Mesenchymal stem cell (in vitro differentiated cells and primary cell): ENCODE measurements around the gene MYLK2.

Experiments
- DNase-seq: peaks from one replicate; pipeline ENCODE4 v3.0.0-alpha.2; 2013
- H2AFZ ChIP-seq: one replicate; pipeline ENCODE4 v1.6.1; 2013; ENCODE audit warnings: low read depth, mild to moderate bottlenecking, control low read depth, inconsistent platforms, low read length, moderate library complexity
- H2AK5ac ChIP-seq: 2 replicates; pipeline ENCODE4 v1.6.1; 2013; ENCODE audit warnings: low read length, moderate library complexity, mild to moderate bottlenecking, inconsistent platforms; ENCODE audit not compliant: severe bottlenecking
- H2BK120ac ChIP-seq: one replicate; pipeline ENCODE4 v1.6.1; 2013; ENCODE audit warnings: low read depth, mild to moderate bottlenecking, inconsistent platforms, low read length, moderate library complexity
- H2BK12ac ChIP-seq, 2 experiments: one replicate each; pipeline ENCODE4 v1.6.1; 2013; ENCODE audit warnings: inconsistent platforms in 2 of 2, low read length in 2 of 2, mild to moderate bottlenecking in 2 of 2, moderate library complexity in 2 of 2, control low read depth in 1 of 2
- H2BK15ac ChIP-seq: one replicate; pipeline ENCODE4 v1.6.1; 2013; ENCODE audit warnings: mild to moderate bottlenecking, low read depth, inconsistent platforms; ENCODE audit not compliant: poor library complexity, severe bottlenecking
- H2BK5ac ChIP-seq: 2 replicates; pipeline ENCODE4 v1.6.1; 2013; ENCODE audit warnings: low read depth, mild to moderate bottlenecking, low read length, control low read depth, inconsistent platforms; ENCODE audit not compliant: poor library complexity, severe bottlenecking
- H3K14ac ChIP-seq, 2 experiments: one replicate each; pipeline ENCODE4 v1.6.1; 2013; ENCODE audit warnings: inconsistent platforms in 2 of 2, low read length in 2 of 2, control low read depth in 1 of 2, mild to moderate bottlenecking in 1 of 2, moderate library complexity in 1 of 2
- H3K18ac ChIP-seq, 2 experiments: one replicate each; pipeline ENCODE4 v1.6.1; 2013; ENCODE audit warnings: inconsistent platforms in 2 of 2, low read length in 2 of 2, control low read depth in 1 of 2, low read depth in 1 of 2, mild to moderate bottlenecking in 1 of 2
- H3K23ac ChIP-seq, 2 experiments: one replicate each; pipeline ENCODE4 v1.6.1; 2013; ENCODE audit warnings: inconsistent platforms in 2 of 2, low read length in 2 of 2, mild to moderate bottlenecking in 2 of 2, moderate library complexity in 2 of 2, control low read depth in 1 of 2
- H3K27ac ChIP-seq: 2 replicates; pipeline ENCODE4 v1.5.1; 2013; ENCODE audit warnings: mild to moderate bottlenecking, moderate library complexity, low read length, control low read depth, inconsistent platforms; ENCODE audit not compliant: poor library complexity, severe bottlenecking
- H3K27me3 ChIP-seq, 2 experiments: 2 replicates each; pipeline versions ENCODE4 v1.6.1 to v1.7.0; 2013; ENCODE audit warnings: low read length in 2 of 2, mild to moderate bottlenecking in 2 of 2, moderate library complexity in 2 of 2, control low read depth in 1 of 2, inconsistent platforms in 1 of 2; ENCODE audit not compliant: control insufficient read depth in 1 of 2, insufficient read depth in 1 of 2
- H3K36me3 ChIP-seq, 2 experiments: 2 replicates each; pipeline versions ENCODE4 v1.6.1 to v1.7.0; 2013; ENCODE audit warnings: low read length in 2 of 2, control low read depth in 1 of 2, inconsistent platforms in 1 of 2, low read depth in 1 of 2, mild to moderate bottlenecking in 1 of 2; ENCODE audit not compliant: insufficient read depth in 2 of 2, control insufficient read depth in 1 of 2
- H3K4ac ChIP-seq, 2 experiments: one replicate each; pipeline ENCODE4 v1.6.1; 2013; ENCODE audit warnings: inconsistent platforms in 2 of 2, low read length in 2 of 2, mild to moderate bottlenecking in 2 of 2, moderate library complexity in 2 of 2, control low read depth in 1 of 2, low read depth in 1 of 2
- H3K4me1 ChIP-seq: 2 replicates; pipeline ENCODE4 v1.6.1; 2013; ENCODE audit warnings: low read depth, low read length, control low read depth; ENCODE audit not compliant: control insufficient read depth, insufficient read depth
- H3K4me2 ChIP-seq: 2 replicates; pipeline ENCODE4 v1.6.1; 2013; ENCODE audit warnings: low read length, mild to moderate bottlenecking, inconsistent platforms; ENCODE audit not compliant: poor library complexity, severe bottlenecking
- H3K4me3 ChIP-seq, 2 experiments: 2 replicates each; pipeline versions ENCODE4 v1.5.1 to v1.7.0; 2013; ENCODE audit warnings: low read length in 2 of 2, mild to moderate bottlenecking in 2 of 2, control low read depth in 1 of 2, low read depth in 1 of 2; ENCODE audit not compliant: insufficient read depth in 1 of 2
- H3K79me1 ChIP-seq: replicated peaks from 2 replicates; pipeline ENCODE4 v1.6.1; 2013; ENCODE audit warnings: mild to moderate bottlenecking, control low read depth, low read length, inconsistent platforms; ENCODE audit not compliant: poor library complexity, severe bottlenecking
- H3K9ac ChIP-seq: 2 replicates; pipeline ENCODE4 v1.7.0; 2013; ENCODE audit warnings: mild to moderate bottlenecking, low read length, moderate library complexity
- H3K9me3 ChIP-seq: 2 replicates; pipeline ENCODE4 v1.7.0; 2013; ENCODE audit warnings: mild to moderate bottlenecking, low read length; ENCODE audit not compliant: control insufficient read depth
- H4K8ac ChIP-seq: one replicate; pipeline ENCODE4 v1.6.1; 2013; ENCODE audit warnings: inconsistent platforms, mild to moderate bottlenecking, low read length, moderate library complexity
- H4K91ac ChIP-seq: one replicate; pipeline ENCODE4 v1.6.1; 2013; ENCODE audit warnings: mild to moderate bottlenecking, low read length, inconsistent platforms
- WGBS: methylation state at CpG from one replicate; pipeline ENCODE4 v1.1.7; 2013; ENCODE audit warnings: mixed read lengths; 5-methylcytosine and 5-hydroxymethylcytosine counted together

MYLK2 gene

GRCh38 chr20:31844737-31845299 lies 25.7 kb downstream of the MYLK2 start:
- H4K8ac ChIP-seq, result no peak overlapping the region
- peak overlapping the region in 1 of 2 experiments; percentile 63 for H3K14ac ChIP-seq
- peaks cover 31 to 73% of the 10 kb centered on the region in 2 experiments for H3K27me3 ChIP-seq
- peak overlapping the region; percentile 28 for H2AK5ac ChIP-seq
- H2BK12ac ChIP-seq, result peak overlapping the region in 1 of 2 experiments; percentile 19
- peak overlapping the region in 1 of 2 experiments; percentile 1 for H3K4me3 ChIP-seq
- peaks cover 56% of the 10 kb centered on the region for H3K4me1 ChIP-seq
- H3K79me1 ChIP-seq, result no peaks in the 10 kb centered on the region
- peak overlapping the region; percentile 14 for H4K91ac ChIP-seq
- H3K4me2 ChIP-seq, result no peak overlapping the region
- 94% methylated on average over 28 of the region's 28 CpGs for WGBS
- no peak overlapping the region for H2BK15ac ChIP-seq
- DNase-seq, result no peak
- no peak overlapping the region for H3K23ac ChIP-seq
- H3K18ac ChIP-seq, result peak overlapping the region in 1 of 2 experiments; percentile 1
- peaks cover 0 to 3% of the 10 kb centered on the region in 2 experiments for H3K36me3 ChIP-seq
- no peak overlapping the region for H3K4ac ChIP-seq
- H3K27ac ChIP-seq, result no peak overlapping the region
- H2BK120ac ChIP-seq, result no peak overlapping the region
- no peak overlapping the region for H2BK5ac ChIP-seq
- H3K9ac ChIP-seq, result no peak overlapping the region
- H2AFZ ChIP-seq, result no peak overlapping the region
- no peaks in the 10 kb centered on the region for H3K9me3 ChIP-seq

- 73% methylated on average over 20 of the region's 21 CpGs for WGBS
- peaks cover 36 to 74% of the 10 kb centered on the region in 2 experiments for H3K27me3 ChIP-seq
- H2AFZ ChIP-seq, result no peak within 1 kb of the TSS
These were observed 26.2 kb downstream of the MYLK2 start, which contains the start of gene FOXS1 for GRCh38 chr20:31845300-31845863. TSS of gene FOXS1 (minus strand) at chr20:31845604. CDS start at chr20:31845542, 62 bp downstream.

GRCh38 chr20:31846793-31847138 lies 27.6 kb downstream of the MYLK2 start:
- H2AK5ac ChIP-seq, result no peak overlapping the region
- no peak overlapping the region for H4K91ac ChIP-seq
- H2BK5ac ChIP-seq, result no peak overlapping the region
- H3K4ac ChIP-seq, result no peak overlapping the region
- no peak overlapping the region for H3K4me2 ChIP-seq
- no peak overlapping the region for H2BK15ac ChIP-seq
- no peak overlapping the region for H3K18ac ChIP-seq
- no peaks in the 10 kb centered on the region for H3K9me3 ChIP-seq
- H2BK12ac ChIP-seq, result no peak overlapping the region
- peaks cover 44% of the 10 kb centered on the region for H3K4me1 ChIP-seq
- H3K23ac ChIP-seq, result no peak overlapping the region
- peaks cover 50 to 84% of the 10 kb centered on the region in 2 experiments for H3K27me3 ChIP-seq
- no peaks in the 10 kb centered on the region for H3K79me1 ChIP-seq
- no peak overlapping the region for H3K27ac ChIP-seq
- H3K9ac ChIP-seq, result no peak overlapping the region
- no peak overlapping the region for H4K8ac ChIP-seq
- DNase-seq, result no peak
- WGBS, result 57% methylated on average over 3 of the region's 3 CpGs
- H2AFZ ChIP-seq, result no peak overlapping the region
- no peak overlapping the region for H2BK120ac ChIP-seq
- no peak overlapping the region for H3K14ac ChIP-seq
- no peak overlapping the region for H3K4me3 ChIP-seq
- peaks cover 0 to 3% of the 10 kb centered on the region in 2 experiments for H3K36me3 ChIP-seq

More at GRCh38 chr20:31845300-31845863, 26.2 kb downstream of the MYLK2 start, which contains the start of gene FOXS1:
- Histone ChIP-seq H3K36me3 (peaks cover 0 to 3% of the 10 kb centered on the region in 2 experiments), H3K4me1 (peaks cover 55% of the 10 kb centered on the region), H3K9me3 (no peaks in the 10 kb centered on the region), H4K8ac (no peak within 1 kb of the TSS), H3K9ac (no peak within 1 kb of the TSS), H3K18ac (peak within 1 kb of the TSS in 1 of 2 experiments; percentile 1), H2BK12ac (peak within 1 kb of the TSS in 1 of 2 experiments; percentile 19), H2AK5ac (peak within 1 kb of the TSS; percentile 60), H2BK5ac (no peak within 1 kb of the TSS), H3K27ac (no peak within 1 kb of the TSS), H2BK15ac (no peak within 1 kb of the TSS), H2BK120ac (no peak within 1 kb of the TSS), H3K23ac (no peak within 1 kb of the TSS), H3K79me1 (no peaks in the 10 kb centered on the region), H3K4me3 (peak within 1 kb of the TSS in 1 of 2 experiments; percentile 1), H3K4ac (no peak within 1 kb of the TSS), H4K91ac (peak within 1 kb of the TSS; percentile 30), H3K14ac (peak within 1 kb of the TSS in 1 of 2 experiments; percentile 63), H3K4me2 (peak within 1 kb of the TSS; percentile 5)
- no peak for DNase-seq

- H2AK5ac ChIP-seq, result no peak overlapping the region
- no peaks in the 10 kb centered on the region for H3K79me1 ChIP-seq
- peaks cover 56 to 79% of the 10 kb centered on the region in 2 experiments for H3K27me3 ChIP-seq
- no peak overlapping the region for H3K4me2 ChIP-seq
- no peaks in the 10 kb centered on the region for H3K9me3 ChIP-seq
- H3K23ac ChIP-seq, result no peak overlapping the region
- H3K14ac ChIP-seq, result no peak overlapping the region
- no peak overlapping the region for H3K9ac ChIP-seq
- H2BK15ac ChIP-seq, result no peak overlapping the region
- peaks cover 28% of the 10 kb centered on the region for H3K4me1 ChIP-seq
- no peak overlapping the region for H2AFZ ChIP-seq
- H2BK12ac ChIP-seq, result no peak overlapping the region
- peaks cover 0 to 3% of the 10 kb centered on the region in 2 experiments for H3K36me3 ChIP-seq
- no peak overlapping the region for H4K8ac ChIP-seq
- DNase-seq, result no peak
- WGBS, result 88% methylated on average over 27 of the region's 32 CpGs
- H3K4ac ChIP-seq, result no peak overlapping the region
- no peak overlapping the region for H2BK120ac ChIP-seq
- no peak overlapping the region for H3K18ac ChIP-seq
- no peak overlapping the region for H3K27ac ChIP-seq
- H2BK5ac ChIP-seq, result no peak overlapping the region
- H3K4me3 ChIP-seq, result no peak overlapping the region
- H4K91ac ChIP-seq, result no peak overlapping the region
These were observed 29.2 kb downstream of the MYLK2 start for GRCh38 chr20:31848088-31848999.
